Loucy (cell line): ENCODE results near the gene GABBR2.

Experiments
- H2AFZ ChIP-seq: fragments of 200-600 bp; sonication (generic); 2 replicates; pipeline ENCODE4 v1.6.0; 2016; ENCODE audit warnings: antibody characterized with exemption, mild to moderate bottlenecking, low read length, moderate library complexity
- H3F3A ChIP-seq: fragments of 200-600 bp; 2 replicates; pipeline ENCODE4 v1.6.0; 2016; ENCODE audit warnings: antibody characterized with exemption, low read depth, mild to moderate bottlenecking
- H3K27me3 ChIP-seq: fragments of 200-600 bp; sonication (generic); 2 replicates; pipeline ENCODE4 v1.6.1; 2014; ENCODE audit warnings: low read length, mild to moderate bottlenecking; ENCODE audit not compliant: insufficient read depth, poor library complexity, severe bottlenecking
- H3K36me3 ChIP-seq: fragments of 200-600 bp; sonication (generic); 2 replicates; pipeline ENCODE4 v1.6.1; 2016; ENCODE audit warnings: low read length; ENCODE audit not compliant: insufficient read depth
- H3K4me1 ChIP-seq: fragments of 200-600 bp; sonication (generic); 2 replicates; pipeline ENCODE4 v1.5.1; 2014; ENCODE audit warnings: low read length, mild to moderate bottlenecking; ENCODE audit not compliant: insufficient read depth, poor library complexity, severe bottlenecking
- H3K4me2 ChIP-seq: fragments of 200-600 bp; sonication (generic); 2 replicates; pipeline ENCODE4 v1.6.0; 2014; ENCODE audit warnings: antibody characterized with exemption, low read length, low read depth, mild to moderate bottlenecking; ENCODE audit not compliant: poor library complexity, severe bottlenecking
- H3K4me3 ChIP-seq: fragments of 200-600 bp; sonication (generic); 2 replicates; pipeline ENCODE4 v1.5.1; 2014; ENCODE audit warnings: low read length, mild to moderate bottlenecking, mixed read lengths; ENCODE audit not compliant: poor library complexity, severe bottlenecking
- H3K79me2 ChIP-seq: fragments of 200-600 bp; sonication (generic); 2 replicates; pipeline ENCODE4 v1.6.1; 2014; ENCODE audit warnings: low read length; ENCODE audit not compliant: insufficient read depth
- H3K9ac ChIP-seq: fragments of 200-600 bp; sonication (generic); 2 replicates; pipeline ENCODE4 v1.6.0; 2014; ENCODE audit warnings: mild to moderate bottlenecking, low read depth, low read length, moderate library complexity; ENCODE audit not compliant: poor library complexity, severe bottlenecking
- H3K9me2 ChIP-seq: fragments of 200-600 bp; sonication (generic); replicated peaks from 2 replicates; pipeline ENCODE4 v1.6.1; 2016; ENCODE audit warnings: low read depth, low read length, mixed read lengths
- H3K9me3 ChIP-seq: fragments of 200-600 bp; sonication (generic); 2 replicates; pipeline ENCODE4 v1.6.1; 2014; ENCODE audit warnings: mild to moderate bottlenecking, antibody characterized with exemption, low read length, low read depth; ENCODE audit not compliant: insufficient read depth
- H4K20me1 ChIP-seq: fragments of 200-600 bp; sonication (generic); 2 replicates; pipeline ENCODE4 v1.6.0; 2014; ENCODE audit warnings: antibody characterized with exemption, low read length, mild to moderate bottlenecking; ENCODE audit not compliant: insufficient read depth, poor library complexity, severe bottlenecking
- EZH2phosphoT487 ChIP-seq: fragments of 200-600 bp; IDR thresholded peaks from 2 replicates; pipeline ENCODE4 v1.6.1; 2018; ENCODE audit warnings: antibody characterized with exemption, mild to moderate bottlenecking, moderate library complexity, borderline replicate concordance
- TF ChIP-seq, protein P1 (sequence below): fragments of 200-600 bp; sonication (generic); conservative IDR thresholded peaks from 2 replicates; pipeline ENCODE4 v1.5.1; 2014; ENCODE audit warnings: mild to moderate bottlenecking, antibody characterized with exemption, low read length

Gene GABBR2

DNA sequence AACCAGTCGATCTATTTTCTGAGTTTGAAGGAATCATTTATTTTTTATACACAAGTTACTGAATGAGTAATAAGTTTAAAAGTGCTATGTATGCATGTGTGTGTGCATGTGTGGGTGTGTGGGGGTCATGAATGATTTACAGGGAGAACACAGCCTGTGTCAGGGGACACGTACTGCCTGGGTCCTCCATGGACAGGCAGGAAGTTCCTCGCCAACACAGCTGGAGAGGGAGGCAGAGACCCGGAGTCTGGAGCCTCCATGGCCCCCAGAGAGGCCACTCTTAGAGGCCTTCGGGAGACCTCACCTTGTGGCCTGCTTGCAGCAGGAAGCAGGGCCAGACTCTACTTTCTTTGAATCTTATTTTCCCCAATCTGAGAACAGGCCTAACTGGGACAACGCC is 144.7 kb downstream of the GABBR2 start:
- H3K9me3 ChIP-seq, result no peaks in the 10 kb centered on the region
- H3K4me1 ChIP-seq, result no peaks in the 10 kb centered on the region
- H3K9ac ChIP-seq, result no peak overlapping the region
- no peaks in the 10 kb centered on the region for H3K27me3 ChIP-seq
- no peak overlapping the region for H3K4me3 ChIP-seq
- H3F3A ChIP-seq, result no peaks in the 10 kb centered on the region
- H4K20me1 ChIP-seq, result no peaks in the 10 kb centered on the region
- no peaks in the 10 kb centered on the region for H3K79me2 ChIP-seq
- TF ChIP-seq, protein P1, sequence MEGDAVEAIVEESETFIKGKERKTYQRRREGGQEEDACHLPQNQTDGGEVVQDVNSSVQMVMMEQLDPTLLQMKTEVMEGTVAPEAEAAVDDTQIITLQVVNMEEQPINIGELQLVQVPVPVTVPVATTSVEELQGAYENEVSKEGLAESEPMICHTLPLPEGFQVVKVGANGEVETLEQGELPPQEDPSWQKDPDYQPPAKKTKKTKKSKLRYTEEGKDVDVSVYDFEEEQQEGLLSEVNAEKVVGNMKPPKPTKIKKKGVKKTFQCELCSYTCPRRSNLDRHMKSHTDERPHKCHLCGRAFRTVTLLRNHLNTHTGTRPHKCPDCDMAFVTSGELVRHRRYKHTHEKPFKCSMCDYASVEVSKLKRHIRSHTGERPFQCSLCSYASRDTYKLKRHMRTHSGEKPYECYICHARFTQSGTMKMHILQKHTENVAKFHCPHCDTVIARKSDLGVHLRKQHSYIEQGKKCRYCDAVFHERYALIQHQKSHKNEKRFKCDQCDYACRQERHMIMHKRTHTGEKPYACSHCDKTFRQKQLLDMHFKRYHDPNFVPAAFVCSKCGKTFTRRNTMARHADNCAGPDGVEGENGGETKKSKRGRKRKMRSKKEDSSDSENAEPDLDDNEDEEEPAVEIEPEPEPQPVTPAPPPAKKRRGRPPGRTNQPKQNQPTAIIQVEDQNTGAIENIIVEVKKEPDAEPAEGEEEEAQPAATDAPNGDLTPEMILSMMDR, result no peak
- TF ChIP-seq EZH2phosphoT487, result no peak
- H3K4me2 ChIP-seq, result no peak overlapping the region
- H3K9me2 ChIP-seq, result no peaks in the 10 kb centered on the region
- no peak overlapping the region for H2AFZ ChIP-seq
- no peaks in the 10 kb centered on the region for H3K36me3 ChIP-seq

DNA sequence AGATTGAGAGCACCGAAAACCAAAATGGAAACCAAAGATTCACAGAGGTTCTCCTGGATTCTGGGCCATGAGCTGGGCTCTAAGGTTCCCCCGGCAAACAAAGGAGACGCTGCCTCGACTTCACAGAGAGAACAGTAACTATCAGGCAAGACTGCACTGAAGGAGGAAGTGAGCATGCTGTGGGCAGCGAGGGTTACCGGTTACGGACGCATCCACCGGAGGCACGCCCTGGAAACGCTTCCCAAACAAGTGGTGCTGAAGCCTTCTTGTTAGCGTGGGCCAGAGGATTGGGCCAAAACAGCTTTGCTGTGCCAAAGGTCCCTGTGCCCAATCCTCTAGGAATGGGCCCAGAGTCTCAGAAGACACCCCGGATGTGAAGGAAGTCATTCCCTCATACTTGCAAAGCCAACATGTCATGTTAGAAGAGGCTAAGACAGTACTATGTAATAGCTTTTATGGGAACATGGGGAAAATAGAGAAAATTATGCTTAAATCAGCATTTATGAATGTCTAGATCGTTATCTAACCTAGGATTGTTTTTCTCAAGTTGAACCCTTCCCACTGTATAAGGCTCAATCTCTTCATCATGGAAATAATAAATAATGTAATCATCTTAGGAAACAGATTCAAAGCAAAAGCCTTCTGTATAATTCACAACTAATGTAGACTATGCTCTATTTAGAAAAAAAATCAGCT is 145.4 kb downstream of the GABBR2 start:
- TF ChIP-seq EZH2phosphoT487, result no peak
- TF ChIP-seq, protein P1, result no peak

DNA sequence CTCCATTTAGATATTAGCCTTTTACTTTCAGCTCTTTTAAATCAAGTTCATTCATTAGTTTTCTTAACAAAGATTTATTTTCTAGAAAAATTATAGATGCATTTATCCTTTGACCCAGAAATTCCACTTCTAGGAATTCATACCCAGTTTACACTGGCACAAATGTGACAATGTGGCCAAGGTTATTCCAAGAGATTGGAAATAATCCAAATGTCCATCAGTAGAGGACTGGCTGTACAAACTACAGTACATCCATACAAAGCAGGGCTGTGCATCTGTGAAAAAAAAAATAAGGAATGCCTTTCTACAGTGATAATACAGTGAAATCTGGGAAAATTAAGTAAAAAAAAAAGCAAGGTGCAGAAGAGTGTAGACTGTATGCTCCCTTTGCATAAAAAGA is 149.2 kb downstream of the GABBR2 start:
- H3K27me3 ChIP-seq, result no peaks in the 10 kb centered on the region
- no peak overlapping the region for H3K4me3 ChIP-seq
- H3K4me2 ChIP-seq, result no peak overlapping the region
- no peaks in the 10 kb centered on the region for H3F3A ChIP-seq
- H2AFZ ChIP-seq, result no peak overlapping the region
- no peaks in the 10 kb centered on the region for H3K4me1 ChIP-seq
- no peaks in the 10 kb centered on the region for H3K9me2 ChIP-seq
- H3K36me3 ChIP-seq, result no peaks in the 10 kb centered on the region
- no peaks in the 10 kb centered on the region for H3K9me3 ChIP-seq
- H4K20me1 ChIP-seq, result no peaks in the 10 kb centered on the region
- H3K9ac ChIP-seq, result no peak overlapping the region
- no peaks in the 10 kb centered on the region for H3K79me2 ChIP-seq
- TF ChIP-seq, protein P1, result no peak
- TF ChIP-seq EZH2phosphoT487, result no peak

More for the DNA sequence above, 145.4 kb downstream of the GABBR2 start:
- H3K4me1 ChIP-seq, result no peaks in the 10 kb centered on the region
- H3K79me2 ChIP-seq, result no peaks in the 10 kb centered on the region
- no peaks in the 10 kb centered on the region for H3K9me2 ChIP-seq
- H3F3A ChIP-seq, result no peaks in the 10 kb centered on the region
- H3K36me3 ChIP-seq, result no peaks in the 10 kb centered on the region
- H3K9ac ChIP-seq, result no peak overlapping the region
- no peak overlapping the region for H3K4me3 ChIP-seq
- no peaks in the 10 kb centered on the region for H3K9me3 ChIP-seq
- no peaks in the 10 kb centered on the region for H3K27me3 ChIP-seq
- no peak overlapping the region for H3K4me2 ChIP-seq
- H4K20me1 ChIP-seq, result no peaks in the 10 kb centered on the region
- no peak overlapping the region for H2AFZ ChIP-seq
